ACHN (cell line): ENCODE measurements around the gene XBP1.
"Not testable (repeated sequence)": the region's sequence is repeated elsewhere in the genome, so short reads cannot be mapped to it uniquely, and the experiment has no call there.

Experiments
- DNase-seq: peaks from one replicate; pipeline ENCODE4 v3.0.0-alpha.2; 2015
- in situ Hi-C: cut with HindIII; loops from 2 replicates; pipeline ENCODE4 v1.10.0; 2017; ENCODE audit warnings: low sequenced_read_pairs, low pct_ligation_motif_present, low pct_unique_long_range_greater_than_20kb

The XBP1 gene

GRCh38 chr22:28768701-28769393, 31.5 kb downstream of the XBP1 start:
- no peak for DNase-seq
- in situ Hi-C loops = no loop called here

- in situ Hi-C loops = no loop called here
These were observed 33.7 kb downstream of the XBP1 start for GRCh38 chr22:28766628-28767027.

GRCh38 chr22:28762000-28762399, 38.4 kb downstream of the XBP1 start:
- DNase-seq, in situ Hi-C loops: not testable (repeated sequence)

More at GRCh38 chr22:28766628-28767027, 33.7 kb downstream of the XBP1 start:
- no peak for DNase-seq

- DNase-seq = no peak
- in situ Hi-C loops = no loop called here
These were observed 39.0 kb downstream of the XBP1 start for GRCh38 chr22:28761449-28761755.

GRCh38 chr22:28759861-28760560, 40.4 kb downstream of the XBP1 start:
- no peak for DNase-seq
- in situ Hi-C loops = no loop called here

GRCh38 chr22:28754512-28754911, 45.9 kb downstream of the XBP1 start:
- in situ Hi-C loops, DNase-seq: not testable (repeated sequence)

GRCh38 chr22:28750471-28750881, 49.9 kb downstream of the XBP1 start:
- in situ Hi-C loops = no loop called here
- DNase-seq = no peak
